Sigmoid colon (tissue), 7 donors: Measurements from ENCODE around the gene RANBP9. TPM values are rescaled to one million over a fixed set of nuclear protein-coding genes. Genes with fewer than 3 reads are reported as not detected.

Experiments
- DNase-seq: peaks from one replicate; pipeline ENCODE4 v3.0.0-alpha.2; 2019
- H3K27ac ChIP-seq, 4 donors: fragments of 200-600 bp; sonication (generic); one replicate each; pipeline ENCODE4 v1.5.1; 2016 to 2019; ENCODE audit warnings: mild to moderate bottlenecking in 1 of 4
- H3K27me3 ChIP-seq, 3 donors: fragments of 200-600 bp; sonication (generic); one replicate each; pipeline ENCODE4 v1.5.1; 2019; ENCODE audit warnings: mild to moderate bottlenecking in 1 of 3
- H3K36me3 ChIP-seq, 4 donors: fragments of 200-600 bp; sonication (generic); one replicate each; pipeline ENCODE4 v1.5.1; 2016 to 2019
- H3K4me1 ChIP-seq, 4 donors: fragments of 200-600 bp; sonication (generic); one replicate each; pipeline ENCODE4 v1.5.1; 2017 to 2019
- H3K4me3 ChIP-seq, 4 donors: fragments of 200-600 bp; sonication (generic); one replicate each; pipeline ENCODE4 v1.5.1; 2017 to 2019; ENCODE audit warnings: mild to moderate bottlenecking in 2 of 4, moderate library complexity in 1 of 4
- H3K9me3 ChIP-seq, 4 donors: fragments of 200-600 bp in 3 of 4; sonication (generic) in 3 of 4; one replicate each; pipeline versions ENCODE4 v1.5.1 to v1.6.1; 2013 to 2019
- CTCF ChIP-seq, 4 experiments: fragments of 450-650 bp in 3 of 4; fragments of 200-600 bp in 1 of 4; IDR thresholded peaks; one replicate each; pipeline ENCODE4 v1.5.1; 2016 to 2019; ENCODE audit warnings: antibody characterized with exemption in 4 of 4, mild to moderate bottlenecking in 3 of 4, moderate library complexity in 2 of 4
- EP300 ChIP-seq, 4 donors: sonication (generic); formaldehyde crosslinking; IDR thresholded peaks; one replicate each; pipeline ENCODE4 v1.6.1; 2017; ENCODE audit warnings: antibody characterized with exemption in 4 of 4
- POLR2A ChIP-seq, 2 donors: fragments of 450-650 bp; IDR thresholded peaks; one replicate each; pipeline ENCODE4 v1.6.1; 2016; ENCODE audit warnings: antibody characterized with exemption in 2 of 2, mild to moderate bottlenecking in 2 of 2, moderate library complexity in 2 of 2
- POLR2AphosphoS5 ChIP-seq, 4 donors: sonication (generic); formaldehyde crosslinking; IDR thresholded peaks; one replicate each; pipeline ENCODE4 v1.6.1; 2017; ENCODE audit warnings: antibody characterized with exemption in 4 of 4
- WGBS, 2 donors: extraction: QIAGEN DNeasy Blood & Tissue Kit; methylation state at CpG; one replicate each; pipeline ENCODE4 v1.1.7; 2013; 5-methylcytosine and 5-hydroxymethylcytosine counted together
- intact Hi-C: fragments of 100-400 bp; cut with DNase I; formaldehyde crosslinking; loops from one replicate; pipeline ENCODE4 v1.15.1; 2023
- polyA plus RNA-seq, 3 donors: library from polyadenylated mRNA; stranded (reverse); fragments of 200-250 nt; gene quantifications; one replicate each; pipeline ENCODE4 v1.2.3, GENCODE V29; 2013
- total RNA-seq, 4 donors: library from RNA; depleted of rRNA; stranded (reverse); fragments of >200 nt; gene quantifications; one replicate each; pipeline ENCODE4 v1.1.0, GENCODE V29; 2016
- donor health status: healthy with polysubstance abuse.
- donor health status: Bipolar disorder and iron deficiency.
- donor health status: healthy.

Gene RANBP9
- total and polyA plus RNA-seq, 7 donors = 19.4 to 84.3 (median 49.6) TPM

- Histone ChIP-seq H3K9me3 (no peaks in the 10 kb centered on the region), H3K36me3 (no peaks in the 10 kb centered on the region), H3K4me3 (no peak overlapping the region), H3K4me1 (peaks cover 0 to 14% (median 7%) of the 10 kb centered on the region in 4 donors), H3K27me3 (no peaks in the 10 kb centered on the region), H3K27ac (no peak overlapping the region)
- no peak for TF ChIP-seq POLR2A (IDR thresholded peaks at IDR 0.05)
- TF ChIP-seq POLR2AphosphoS5 (IDR thresholded peaks at IDR 0.05) = no peak
- 78 to 83% methylated on average over 3 of the region's 3 CpGs for WGBS, 2 donors
- intact Hi-C loops = no loop called here
- DNase-seq = no peak
These were observed 3.8 kb upstream of the RANBP9 start for GRCh38 chr6:13715444-13715883.

GRCh38 chr6:13712599-13712898 is 914 bp upstream of the RANBP9 start:
- peaks cover 0 to 24% (median 18%) of the 10 kb centered on the region in 4 donors for H3K4me1 ChIP-seq
- no peak for DNase-seq
- H3K36me3 ChIP-seq = no peaks in the 10 kb centered on the region
- TF ChIP-seq POLR2AphosphoS5 (IDR thresholded peaks at IDR 0.05) (peak in 1 of 4 donors; percentile 5), EP300 (IDR thresholded peaks at IDR 0.05) (peak in 1 of 4 donors; percentile 33), POLR2A (IDR thresholded peaks at IDR 0.05) (no peak), CTCF (IDR thresholded peaks at IDR 0.05) (no peak)
- peak overlapping the region; percentile 95 to 97 (median 96) for H3K27ac ChIP-seq
- H3K4me3 ChIP-seq = peak overlapping the region; percentile 45 to 91 (median 88)
- intact Hi-C loops = loop anchor here (1.0 to 2.0 kb wide), 2 partner anchors 20 to 50 kb away; no protein-coding TSS in a partner anchor
- 1% methylated on average over 4 of the region's 4 CpGs for WGBS, 2 donors
- no peaks in the 10 kb centered on the region for H3K27me3 ChIP-seq
- no peaks in the 10 kb centered on the region for H3K9me3 ChIP-seq

GRCh38 chr6:13711324-13711732 is 307 bp downstream of the RANBP9 start:
- Histone ChIP-seq H3K36me3 (no peaks in the 10 kb centered on the region), H3K27me3 (no peaks in the 10 kb centered on the region), H3K4me3 (peak overlapping the region; percentile 71 to 91 (median 88)), H3K27ac (peak overlapping the region; percentile 95 to 97 (median 96)), H3K4me1 (peaks cover 0 to 32% (median 24%) of the 10 kb centered on the region in 4 donors), H3K9me3 (no peaks in the 10 kb centered on the region)
- WGBS, 2 donors = 0% methylated on average over 62 of the region's 62 CpGs
- intact Hi-C loops = loop anchor here (1.0 to 2.0 kb wide), 4 partner anchors 55 to 137 kb away; partner anchors contain the start of genes MCUR1, NOL7 and SIRT5
- TF ChIP-seq EP300 (IDR thresholded peaks at IDR 0.05) = no peak
- TF ChIP-seq CTCF (IDR thresholded peaks at IDR 0.05) = no peak
- TF ChIP-seq POLR2AphosphoS5 (IDR thresholded peaks at IDR 0.05) = no peak
- TF ChIP-seq POLR2A (IDR thresholded peaks at IDR 0.05) = no peak
- DNase-seq = no peak

- Histone ChIP-seq H3K9me3 (no peaks in the 10 kb centered on the region), H3K27me3 (no peaks in the 10 kb centered on the region), H3K4me3 (peak overlapping the region; percentile 71 to 91 (median 88)), H3K36me3 (no peaks in the 10 kb centered on the region), H3K27ac (peak overlapping the region; percentile 95 to 97 (median 96)), H3K4me1 (peaks cover 0 to 32% (median 24%) of the 10 kb centered on the region in 4 donors)
- intact Hi-C loops = loop anchor here (1.0 to 2.0 kb wide), 4 partner anchors 56 to 136 kb away; partner anchors contain the start of genes MCUR1, NOL7 and SIRT5
- TF ChIP-seq POLR2AphosphoS5 (IDR thresholded peaks at IDR 0.05) = peak in 3 of 4 donors; percentile 27 to 43 (median 34)
- TF ChIP-seq POLR2A (IDR thresholded peaks at IDR 0.05) = no peak
- 0 to 1% methylated on average over 73 of the region's 73 CpGs for WGBS, 2 donors
- DNase-seq = no peak
These were observed 897 bp downstream of the RANBP9 start for GRCh38 chr6:13710552-13711323.

- Histone ChIP-seq H3K27ac (peak overlapping the region; percentile 95 to 97 (median 96)), H3K9me3 (no peaks in the 10 kb centered on the region), H3K27me3 (no peaks in the 10 kb centered on the region), H3K4me1 (peaks cover 0 to 33% (median 24%) of the 10 kb centered on the region in 4 donors), H3K36me3 (no peaks in the 10 kb centered on the region), H3K4me3 (peak overlapping the region; percentile 71 to 91 (median 88))
- DNase-seq = no peak
- intact Hi-C loops = loop anchor here (2.0 kb wide), 2 partner anchors 57 to 135 kb away; partner anchors contain the start of gene SIRT5
- TF ChIP-seq CTCF (IDR thresholded peaks at IDR 0.05) = no peak
- no peak for TF ChIP-seq POLR2AphosphoS5 (IDR thresholded peaks at IDR 0.05)
- TF ChIP-seq POLR2A (IDR thresholded peaks at IDR 0.05) = no peak
- TF ChIP-seq EP300 (IDR thresholded peaks at IDR 0.05) = no peak
- WGBS, 2 donors = 1 to 2% methylated on average over 10 of the region's 10 CpGs
These were observed 1.7 kb downstream of the RANBP9 start for GRCh38 chr6:13709689-13710551.
